Body of pancreas (tissue), 4 donors: Measurements from ENCODE around the gene TRAF1.

Experiments
- CTCF ChIP-seq, 7 experiments: fragments of 450-650 bp in 4 of 7; fragments of 200-600 bp in 3 of 7; sonication (generic) in 3 of 7; IDR thresholded peaks; one replicate each; pipeline ENCODE4 v1.5.1; 2016 to 2019; ENCODE audit warnings: antibody characterized with exemption in 7 of 7
- POLR2A ChIP-seq, 3 donors: fragments of 450-650 bp; IDR thresholded peaks; one replicate each; pipeline ENCODE4 v1.6.1; 2016; ENCODE audit warnings: antibody characterized with exemption in 3 of 3, mild to moderate bottlenecking in 2 of 3

- TF ChIP-seq CTCF (IDR thresholded peaks at IDR 0.05) (peak in 2 of 7 experiments; percentile 19 to 34), POLR2A (IDR thresholded peaks at IDR 0.05) (peak; percentile 22 to 56 (median 54))
These were observed 58.3 kb downstream of the TRAF1 start for GRCh38 chr9:120868339-120868675.
